ENCODE data around the gene TYMP.

- TF ChIP-seq POLR2AphosphoS5 (IDR thresholded peaks at IDR 0.05; ENCODE audit: borderline replicate concordance, low read depth, low read length), result no peak
- no peak for TF ChIP-seq EZH2 (IDR thresholded peaks at IDR 0.05)
Measured at GRCh38 chr22:50503475-50504145, 26.2 kb downstream of the TYMP start.
